Head of caudate nucleus (tissue), 42 donors: Measurements from ENCODE around the gene ADGRV1.

ENCODE experiments used
- DNase-seq, 42 donors: peaks; one replicate each; pipeline versions ENCODE4 v3.0.0 to v3.0.0-alpha.2; 2020 to 2021; ENCODE audit warnings: mixed read lengths in 7 of 42
- intact Hi-C: fragments of 100-400 bp; cut with DNase I; formaldehyde crosslinking; loops from one replicate; pipeline ENCODE4 v1.15.0; 2022

ADGRV1 gene

GRCh38 chr5:90547072-90547536 lies 11.5 kb upstream of the ADGRV1 start:
- peak in 1 of 42 donors; percentile 4 for DNase-seq
- intact Hi-C loops, result no loop called here

GRCh38 chr5:90548069-90548593 lies 10.5 kb upstream of the ADGRV1 start:
- DNase-seq, result peak in 18 of 42 donors; percentile 5 to 73 (median 34)
- intact Hi-C loops, result no loop called here

GRCh38 chr5:90549223-90549622 lies 9.4 kb upstream of the ADGRV1 start:
- intact Hi-C loops, result no loop called here
- no peak for DNase-seq

- intact Hi-C loops, result no loop called here
- DNase-seq, result no peak
Observed at GRCh38 chr5:90549729-90550275, 8.8 kb upstream of the ADGRV1 start.

- no peak for DNase-seq
Observed at GRCh38 chr5:90550963-90551362, 7.6 kb upstream of the ADGRV1 start.

GRCh38 chr5:90551376-90551775 lies 7.2 kb upstream of the ADGRV1 start:
- intact Hi-C loops, result no loop called here
- DNase-seq, result no peak

More at GRCh38 chr5:90550963-90551362, 7.6 kb upstream of the ADGRV1 start:
- intact Hi-C loops, result no loop called here

GRCh38 chr5:90553711-90554110 lies 4.9 kb upstream of the ADGRV1 start:
- no peak for DNase-seq
- intact Hi-C loops, result no loop called here

- no peak for DNase-seq
- intact Hi-C loops, result no loop called here
Observed at GRCh38 chr5:90554358-90555006, 4.1 kb upstream of the ADGRV1 start.

- intact Hi-C loops, result no loop called here
- DNase-seq, result no peak
Observed at GRCh38 chr5:90555666-90556065, 2.9 kb upstream of the ADGRV1 start.

- intact Hi-C loops, result no loop called here
- DNase-seq, result peak in 4 of 42 donors; percentile 7 to 20 (median 12)
Observed at GRCh38 chr5:90557391-90557790, 1.2 kb upstream of the ADGRV1 start.

- DNase-seq, result peak in 8 of 42 donors; percentile 6 to 38 (median 20)
- intact Hi-C loops, result no loop called here
Observed at GRCh38 chr5:90557871-90558270, 726 bp upstream of the ADGRV1 start.

GRCh38 chr5:90560771-90561170 lies 2.2 kb downstream of the ADGRV1 start:
- DNase-seq, result no peak
- intact Hi-C loops, result no loop called here

- no peak for DNase-seq
- intact Hi-C loops, result no loop called here
Observed at GRCh38 chr5:90561766-90562165, 3.2 kb downstream of the ADGRV1 start.

- no peak for DNase-seq
- intact Hi-C loops, result no loop called here
Observed at GRCh38 chr5:90562341-90562740, 3.7 kb downstream of the ADGRV1 start.

GRCh38 chr5:90563108-90563507 lies 4.5 kb downstream of the ADGRV1 start:
- intact Hi-C loops, result no loop called here
- DNase-seq, result no peak

GRCh38 chr5:90565491-90565890 lies 6.9 kb downstream of the ADGRV1 start:
- no peak for DNase-seq
- intact Hi-C loops, result no loop called here

- intact Hi-C loops, result no loop called here
- no peak for DNase-seq
Observed at GRCh38 chr5:90569084-90569483, 10.5 kb downstream of the ADGRV1 start.

GRCh38 chr5:90570034-90570433 lies 11.4 kb downstream of the ADGRV1 start:
- intact Hi-C loops, result no loop called here

GRCh38 chr5:90571147-90571773 lies 12.7 kb downstream of the ADGRV1 start:
- no peak for DNase-seq
- intact Hi-C loops, result no loop called here

More at GRCh38 chr5:90570034-90570433, 11.4 kb downstream of the ADGRV1 start:
- DNase-seq, result no peak

GRCh38 chr5:90575712-90576111 lies 17.1 kb downstream of the ADGRV1 start:
- no peak for DNase-seq
- intact Hi-C loops, result no loop called here
